ENCODE data around the gene ARL4A. TPM values are rescaled to one million over a fixed set of nuclear protein-coding genes. Genes with fewer than 3 reads are reported as not detected.

Gene ARL4A
- total RNA-seq, 4 donors from 2014 or later: 27.4 to 44.1 (median 34.2) TPM

DNA sequence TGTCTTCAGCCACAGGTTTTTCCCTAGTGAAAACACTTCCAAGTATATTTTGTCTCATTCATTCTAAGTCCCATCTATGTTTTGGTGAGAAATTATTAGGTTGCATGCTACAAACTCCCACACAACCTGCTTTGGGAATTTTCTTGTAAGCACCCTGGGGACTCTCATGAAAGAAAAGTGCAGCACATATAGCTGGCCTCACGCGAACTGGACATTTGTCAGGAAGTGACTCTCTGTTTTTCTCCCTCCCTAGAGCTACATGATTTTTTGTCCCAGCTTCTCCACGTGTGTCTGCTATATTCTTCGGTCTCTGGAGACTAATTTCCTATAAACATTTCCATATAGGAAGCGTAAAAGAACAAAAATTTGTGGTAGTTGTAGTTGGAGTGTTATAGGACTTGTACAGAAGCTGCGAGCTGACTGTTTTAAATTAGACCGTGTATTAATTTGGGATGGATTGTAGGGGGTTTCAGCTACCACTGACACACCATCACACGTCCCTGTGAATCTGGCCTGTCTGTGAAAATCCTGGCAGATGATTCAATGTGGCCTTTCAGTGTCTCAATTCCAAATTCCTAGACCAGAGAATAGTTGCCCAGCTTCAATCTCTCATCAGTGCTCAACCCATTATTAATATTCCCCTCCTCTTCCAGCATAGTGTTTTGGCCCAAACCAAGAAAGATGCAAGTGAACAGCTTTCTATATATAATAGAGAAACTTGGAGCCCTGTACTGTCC is 40.2 kb downstream of the ARL4A start:
- Histone ChIP-seq H3K4me1 (peaks cover 0 to 25% (median 6%) of the 10 kb centered on the region in 4 donors), H3K36me3 (no peaks in the 10 kb centered on the region), H3K27ac (no peak overlapping the region), H3K9me3 (no peaks in the 10 kb centered on the region), H3K27me3 (no peaks in the 10 kb centered on the region), H3K4me3 (no peak overlapping the region)
- WGBS, 2 donors: 59 to 65% methylated on average over 8 of the region's 8 CpGs
- no peak for DNase-seq (ENCODE audit: low spot score in 2 of 2)
- TF ChIP-seq, protein P1, sequence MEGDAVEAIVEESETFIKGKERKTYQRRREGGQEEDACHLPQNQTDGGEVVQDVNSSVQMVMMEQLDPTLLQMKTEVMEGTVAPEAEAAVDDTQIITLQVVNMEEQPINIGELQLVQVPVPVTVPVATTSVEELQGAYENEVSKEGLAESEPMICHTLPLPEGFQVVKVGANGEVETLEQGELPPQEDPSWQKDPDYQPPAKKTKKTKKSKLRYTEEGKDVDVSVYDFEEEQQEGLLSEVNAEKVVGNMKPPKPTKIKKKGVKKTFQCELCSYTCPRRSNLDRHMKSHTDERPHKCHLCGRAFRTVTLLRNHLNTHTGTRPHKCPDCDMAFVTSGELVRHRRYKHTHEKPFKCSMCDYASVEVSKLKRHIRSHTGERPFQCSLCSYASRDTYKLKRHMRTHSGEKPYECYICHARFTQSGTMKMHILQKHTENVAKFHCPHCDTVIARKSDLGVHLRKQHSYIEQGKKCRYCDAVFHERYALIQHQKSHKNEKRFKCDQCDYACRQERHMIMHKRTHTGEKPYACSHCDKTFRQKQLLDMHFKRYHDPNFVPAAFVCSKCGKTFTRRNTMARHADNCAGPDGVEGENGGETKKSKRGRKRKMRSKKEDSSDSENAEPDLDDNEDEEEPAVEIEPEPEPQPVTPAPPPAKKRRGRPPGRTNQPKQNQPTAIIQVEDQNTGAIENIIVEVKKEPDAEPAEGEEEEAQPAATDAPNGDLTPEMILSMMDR (IDR thresholded peaks at IDR 0.05): no peak
- TF ChIP-seq EP300 (IDR thresholded peaks at IDR 0.05) (no peak), POLR2A (IDR thresholded peaks at IDR 0.05) (no peak)

DNA sequence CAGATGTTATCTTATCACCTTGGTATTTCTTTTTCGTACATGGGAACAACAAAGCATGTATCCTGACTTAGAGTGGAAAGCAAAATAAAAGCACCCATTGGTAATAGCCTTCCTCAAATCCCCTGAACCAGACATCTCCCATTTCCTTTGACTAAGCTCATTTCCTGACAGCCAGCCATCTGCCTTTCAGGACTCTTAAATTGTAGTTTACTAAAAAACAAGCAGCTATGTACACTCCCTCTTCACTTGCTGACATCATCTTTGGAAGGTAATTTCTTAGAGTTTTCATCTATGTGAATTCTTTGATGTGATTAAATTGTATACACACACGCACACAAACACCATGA is 40.7 kb downstream of the ARL4A start:
- no peak overlapping the region for H3K27ac ChIP-seq
- TF ChIP-seq EP300 (IDR thresholded peaks at IDR 0.05) (peak in 1 of 2 donors; percentile 15), POLR2A (IDR thresholded peaks at IDR 0.05) (no peak)
- TF ChIP-seq, protein P1 (IDR thresholded peaks at IDR 0.05): no peak
- whole genome bisulfite sequencing, 2 donors: 83 to 89% methylated on average over 2 of the region's 2 CpGs

DNA sequence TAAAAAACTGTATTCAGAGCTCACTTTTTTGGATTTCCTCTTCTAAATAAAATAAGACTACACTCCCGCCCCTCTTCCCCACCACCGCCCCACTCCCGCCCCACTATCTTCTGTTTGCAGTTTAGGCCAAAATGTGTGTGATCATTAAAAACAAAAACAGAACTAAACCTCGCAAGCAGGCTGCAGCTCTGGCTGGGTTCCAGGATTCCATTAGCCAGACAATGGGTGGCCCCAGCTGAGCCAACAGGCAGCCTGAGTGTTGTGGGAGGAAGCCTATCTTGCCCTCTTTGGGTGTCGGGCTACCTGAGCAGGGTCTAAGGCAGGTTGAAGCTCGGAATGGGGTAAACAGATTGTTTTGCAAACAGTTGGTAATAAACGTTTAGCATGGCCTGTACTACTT is 41.7 kb downstream of the ARL4A start:
- peaks cover 0 to 25% (median 6%) of the 10 kb centered on the region in 4 donors for H3K4me1 ChIP-seq
- H3K36me3 ChIP-seq: no peaks in the 10 kb centered on the region
- WGBS, 2 donors: 28 to 34% methylated on average over 7 of the region's 7 CpGs
- peak; percentile 57 to 82 for DNase-seq (ENCODE audit: low spot score in 2 of 2)
- H3K27me3 ChIP-seq: no peaks in the 10 kb centered on the region
- H3K4me3 ChIP-seq: peak overlapping the region in 1 of 4 donors; percentile 3
- no peaks in the 10 kb centered on the region for H3K9me3 ChIP-seq
- TF ChIP-seq, protein P1 (IDR thresholded peaks at IDR 0.05): no peak
- TF ChIP-seq EP300 (IDR thresholded peaks at IDR 0.05): peak in 1 of 2 donors; percentile 14
- no peak overlapping the region for H3K27ac ChIP-seq

More for the DNA sequence above, 40.7 kb downstream of the ARL4A start:
- no peaks in the 10 kb centered on the region for H3K9me3 ChIP-seq
- DNase-seq (ENCODE audit: low spot score in 2 of 2): no peak
- H3K4me1 ChIP-seq: peaks cover 0 to 25% (median 6%) of the 10 kb centered on the region in 4 donors
- H3K4me3 ChIP-seq: no peak overlapping the region
- no peaks in the 10 kb centered on the region for H3K27me3 ChIP-seq
- H3K36me3 ChIP-seq: no peaks in the 10 kb centered on the region

DNA sequence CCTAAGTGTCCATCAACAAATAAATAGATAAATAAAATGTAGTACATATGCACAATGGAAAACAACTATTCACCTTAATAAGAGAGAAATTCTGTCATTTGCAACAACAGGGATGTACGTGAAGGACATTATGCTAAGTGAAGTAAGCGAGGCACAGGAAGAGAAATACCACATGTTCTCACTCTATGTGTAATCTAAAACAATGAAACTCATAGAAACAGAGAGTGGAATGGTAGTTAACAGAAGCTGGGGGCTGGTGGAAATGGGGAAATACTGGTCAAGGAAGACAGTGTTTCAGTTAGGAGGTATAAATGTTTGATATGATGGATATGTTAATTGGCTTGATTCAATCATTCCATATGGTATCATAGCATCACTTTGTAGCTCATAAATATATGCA is 43.1 kb downstream of the ARL4A start:
- TF ChIP-seq, protein P1 (IDR thresholded peaks at IDR 0.05): no peak
- TF ChIP-seq POLR2A (IDR thresholded peaks at IDR 0.05): no peak
- no peak for TF ChIP-seq EP300 (IDR thresholded peaks at IDR 0.05)
- WGBS, 2 donors: 40 to 59% methylated on average over 2 of the region's 2 CpGs
- H3K4me3 ChIP-seq: no peak overlapping the region
- no peak for DNase-seq (ENCODE audit: low spot score in 2 of 2)
- no peaks in the 10 kb centered on the region for H3K27me3 ChIP-seq
- H3K9me3 ChIP-seq: no peaks in the 10 kb centered on the region
- no peak overlapping the region for H3K27ac ChIP-seq
- H3K4me1 ChIP-seq: peaks cover 0 to 25% (median 6%) of the 10 kb centered on the region in 4 donors
- no peaks in the 10 kb centered on the region for H3K36me3 ChIP-seq

DNA sequence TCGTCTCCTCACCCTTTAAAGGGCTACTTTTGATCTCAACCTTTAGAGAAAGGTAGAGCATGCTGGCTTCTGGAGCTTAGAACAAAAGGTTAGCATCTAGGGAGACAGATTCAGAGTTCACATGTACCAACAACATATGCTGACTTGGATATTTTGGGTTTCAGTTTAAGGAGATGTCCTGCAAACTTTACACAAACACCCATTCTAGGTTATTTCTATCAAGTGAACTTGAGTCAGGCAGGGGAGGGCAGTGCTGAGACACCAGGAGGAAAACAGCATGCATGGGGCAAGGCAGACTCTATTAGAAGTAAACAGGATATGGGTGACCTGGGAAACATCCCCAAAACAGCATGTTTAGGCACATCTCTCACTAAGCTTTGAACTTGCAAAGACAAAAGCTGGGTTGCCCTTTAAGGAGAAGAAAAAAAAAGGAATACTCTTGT is 43.8 kb downstream of the ARL4A start:
- Histone ChIP-seq H3K36me3 (no peaks in the 10 kb centered on the region), H3K27ac (no peak overlapping the region), H3K4me3 (no peak overlapping the region), H3K27me3 (no peaks in the 10 kb centered on the region), H3K4me1 (peaks cover 0 to 25% (median 6%) of the 10 kb centered on the region in 4 donors), H3K9me3 (no peaks in the 10 kb centered on the region)
- WGBS, 2 donors: 93 to 96% methylated on average over 1 of the region's 1 CpG
- no peak for TF ChIP-seq EP300 (IDR thresholded peaks at IDR 0.05)
- TF ChIP-seq, protein P1 (IDR thresholded peaks at IDR 0.05): no peak
- TF ChIP-seq POLR2A (IDR thresholded peaks at IDR 0.05): no peak
- no peak for DNase-seq (ENCODE audit: low spot score in 2 of 2)
